ENCODE measurements around the gene LRRC32. TPM values are rescaled to one million over a fixed set of nuclear protein-coding genes. Genes with fewer than 3 reads are reported as not detected.
"Not testable (repeated sequence)": the region's sequence is repeated elsewhere in the genome, so short reads cannot be mapped to it uniquely, and the experiment has no call there.

The LRRC32 gene
- total RNA-seq, 2 experiments from 2014 or later: 0.23 to 0.32 TPM

- H3K27ac Mint-ChIP-seq: no peak overlapping the region
- H3K9me3 Mint-ChIP-seq (ENCODE audit: insufficient read depth): peaks cover 6% of the 10 kb centered on the region
- H3K4me3 Mint-ChIP-seq: no peak overlapping the region
- H3K4me1 Mint-ChIP-seq (ENCODE audit: low read depth): no peaks in the 10 kb centered on the region
- ATAC-seq (no peak), DNase-seq (no peak)
- no peaks in the 10 kb centered on the region for H3K36me3 Mint-ChIP-seq (ENCODE audit: low read depth)
- H3K27me3 Mint-ChIP-seq (ENCODE audit: low read depth): peaks cover 13% of the 10 kb centered on the region
- ChIA-PET POLR2A (no interaction called here), CTCF (no interaction called here)
Measured at GRCh38 chr11:76617553-76618265, 52.8 kb downstream of the LRRC32 start.

GRCh38 chr11:76616676-76617552, 53.6 kb downstream of the LRRC32 start:
- POLR2A ChIA-PET: no interaction called here
- Mint-ChIP-seq H3K4me3 (no peak overlapping the region), H3K27me3 (ENCODE audit: low read depth) (peaks cover 8% of the 10 kb centered on the region), H3K9me3 (ENCODE audit: insufficient read depth) (peaks cover 6% of the 10 kb centered on the region), H3K36me3 (ENCODE audit: low read depth) (no peaks in the 10 kb centered on the region), H3K4me1 (ENCODE audit: low read depth) (no peaks in the 10 kb centered on the region), H3K27ac (no peak overlapping the region)
- CTCF ChIA-PET: no interaction called here
- no peak for ATAC-seq
- no peak for DNase-seq

- ATAC-seq (no peak), DNase-seq (no peak)
- no peaks in the 10 kb centered on the region for H3K36me3 Mint-ChIP-seq (ENCODE audit: low read depth)
- H3K4me1 Mint-ChIP-seq (ENCODE audit: low read depth): peaks cover 4% of the 10 kb centered on the region
- H3K27ac Mint-ChIP-seq: no peak overlapping the region
- no peak overlapping the region for H3K4me3 Mint-ChIP-seq
- POLR2A ChIA-PET: no interaction called here
- CTCF ChIA-PET: interaction anchor here (0.7 kb wide), 1 partner anchor 74 kb away, joined by 4 read pairs; no protein-coding TSS in a partner anchor
- peaks cover 10% of the 10 kb centered on the region for H3K27me3 Mint-ChIP-seq (ENCODE audit: low read depth)
- H3K9me3 Mint-ChIP-seq (ENCODE audit: insufficient read depth): peaks cover 6% of the 10 kb centered on the region
Measured at GRCh38 chr11:76615950-76616349, 54.6 kb downstream of the LRRC32 start.

GRCh38 chr11:76614471-76615179, 55.9 kb downstream of the LRRC32 start:
- Mint-ChIP-seq H3K4me1 (ENCODE audit: low read depth) (peaks cover 6% of the 10 kb centered on the region), H3K27me3 (ENCODE audit: low read depth) (peaks cover 10% of the 10 kb centered on the region), H3K27ac (no peak overlapping the region), H3K36me3 (ENCODE audit: low read depth) (no peaks in the 10 kb centered on the region), H3K4me3 (no peak overlapping the region), H3K9me3 (ENCODE audit: insufficient read depth) (peaks cover 6% of the 10 kb centered on the region)
- POLR2A ChIA-PET: no interaction called here
- ATAC-seq: no peak
- CTCF ChIA-PET: no interaction called here
- no peak for DNase-seq

- Mint-ChIP-seq H3K27me3 (ENCODE audit: low read depth) (peaks cover 10% of the 10 kb centered on the region), H3K36me3 (ENCODE audit: low read depth) (no peaks in the 10 kb centered on the region), H3K4me1 (ENCODE audit: low read depth) (peaks cover 6% of the 10 kb centered on the region), H3K9me3 (ENCODE audit: insufficient read depth) (peaks cover 5% of the 10 kb centered on the region), H3K27ac (no peak overlapping the region), H3K4me3 (no peak overlapping the region)
- CTCF ChIA-PET: no interaction called here
- POLR2A ChIA-PET: no interaction called here
- ATAC-seq (no peak), DNase-seq (no peak)
Measured at GRCh38 chr11:76613901-76614300, 56.6 kb downstream of the LRRC32 start.

- POLR2A ChIA-PET: no interaction called here
- no peak overlapping the region for H3K4me3 Mint-ChIP-seq
Measured at GRCh38 chr11:76612226-76612625, 58.3 kb downstream of the LRRC32 start.

GRCh38 chr11:76610871-76611475, 59.6 kb downstream of the LRRC32 start:
- DNase-seq (no peak), ATAC-seq (no peak)
- no peaks in the 10 kb centered on the region for H3K36me3 Mint-ChIP-seq (ENCODE audit: low read depth)
- ChIA-PET POLR2A (no interaction called here), CTCF (interaction anchor here (1.0 to 1.2 kb wide), 2 partner anchors 68 to 75 kb away, joined by 3 read pairs; no protein-coding TSS in a partner anchor)
- no peak overlapping the region for H3K4me3 Mint-ChIP-seq
- H3K27me3 Mint-ChIP-seq (ENCODE audit: low read depth): peaks cover 7% of the 10 kb centered on the region
- H3K4me1 Mint-ChIP-seq (ENCODE audit: low read depth): peaks cover 6% of the 10 kb centered on the region
- H3K27ac Mint-ChIP-seq: no peak overlapping the region
- H3K9me3 Mint-ChIP-seq (ENCODE audit: insufficient read depth): no peaks in the 10 kb centered on the region

More at GRCh38 chr11:76612226-76612625, 58.3 kb downstream of the LRRC32 start:
- CTCF ChIA-PET: interaction anchor here (1.2 kb wide), 1 partner anchor 67 kb away, joined by 3 read pairs; no protein-coding TSS in a partner anchor
- H3K9me3 Mint-ChIP-seq (ENCODE audit: insufficient read depth): no peaks in the 10 kb centered on the region
- DNase-seq: no peak
- H3K27ac Mint-ChIP-seq: no peak overlapping the region
- H3K4me1 Mint-ChIP-seq (ENCODE audit: low read depth): peaks cover 6% of the 10 kb centered on the region
- no peak for ATAC-seq
- H3K36me3 Mint-ChIP-seq (ENCODE audit: low read depth): no peaks in the 10 kb centered on the region
- H3K27me3 Mint-ChIP-seq (ENCODE audit: low read depth): peaks cover 7% of the 10 kb centered on the region

- ChIA-PET CTCF (interaction anchor here (1.0 kb wide), 1 partner anchor 76 kb away, joined by 3 read pairs; no protein-coding TSS in a partner anchor), POLR2A (no interaction called here)
- Mint-ChIP-seq H3K9me3 (ENCODE audit: insufficient read depth) (no peaks in the 10 kb centered on the region), H3K27me3 (ENCODE audit: low read depth) (peaks cover 7% of the 10 kb centered on the region), H3K36me3 (ENCODE audit: low read depth) (no peaks in the 10 kb centered on the region), H3K4me3 (no peak overlapping the region), H3K4me1 (ENCODE audit: low read depth) (peaks cover 6% of the 10 kb centered on the region), H3K27ac (no peak overlapping the region)
- no peak for DNase-seq
- no peak for ATAC-seq
Measured at GRCh38 chr11:76610371-76610770, 60.2 kb downstream of the LRRC32 start.

- Mint-ChIP-seq H3K27me3 (ENCODE audit: low read depth) (peaks cover 7% of the 10 kb centered on the region), H3K27ac (no peak overlapping the region), H3K4me3 (no peak overlapping the region), H3K4me1 (ENCODE audit: low read depth) (peaks cover 6% of the 10 kb centered on the region), H3K9me3 (ENCODE audit: insufficient read depth) (no peaks in the 10 kb centered on the region), H3K36me3 (ENCODE audit: low read depth) (no peaks in the 10 kb centered on the region)
- POLR2A ChIA-PET: no interaction called here
- CTCF ChIA-PET: no interaction called here
- peak; percentile 13 for DNase-seq
- ATAC-seq: no peak
Measured at GRCh38 chr11:76609736-76610370, 60.7 kb downstream of the LRRC32 start.

GRCh38 chr11:76608879-76609460, 61.6 kb downstream of the LRRC32 start:
- H3K27ac Mint-ChIP-seq; DNase-seq; H3K27me3 Mint-ChIP-seq (ENCODE audit: low read depth); H3K4me3 Mint-ChIP-seq; H3K9me3 Mint-ChIP-seq (ENCODE audit: insufficient read depth); POLR2A ChIA-PET; CTCF ChIA-PET; H3K36me3 Mint-ChIP-seq (ENCODE audit: low read depth); H3K4me1 Mint-ChIP-seq (ENCODE audit: low read depth); ATAC-seq: not testable (repeated sequence)

GRCh38 chr11:76608228-76608627, 62.3 kb downstream of the LRRC32 start:
- H3K9me3 Mint-ChIP-seq (ENCODE audit: insufficient read depth); CTCF ChIA-PET; H3K27me3 Mint-ChIP-seq (ENCODE audit: low read depth); ATAC-seq; H3K4me1 Mint-ChIP-seq (ENCODE audit: low read depth); H3K4me3 Mint-ChIP-seq; H3K27ac Mint-ChIP-seq; H3K36me3 Mint-ChIP-seq (ENCODE audit: low read depth); POLR2A ChIA-PET: not testable (repeated sequence)
- peak; percentile 15 for DNase-seq

Data from activated CD8-positive, alpha-beta T cell treated with anti-CD3 and anti-CD28 coated beads, Interleukin-2, amount 10 ng/mL, durations not matched to agents 7 days and 5 days (primary cell).